LHCN-M2 (cell line): ENCODE data around the gene PNPT1. TPM values are rescaled to one million over a fixed set of nuclear protein-coding genes. Genes with fewer than 3 reads are reported as not detected.
"Not testable (repeated sequence)": the region's sequence is repeated elsewhere in the genome, so short reads cannot be mapped to it uniquely, and the experiment has no call there.

Experiments used
- DNase-seq: peaks from one replicate; pipeline ENCODE4 v3.0.0-alpha.2; 2012; ENCODE audit warnings: low read depth
- polyA plus RNA-seq: library from polyadenylated mRNA; unstranded; fragments of >200 nt; gene quantifications from one replicate; pipeline ENCODE4 v1.2.1, GENCODE V29; 2012; ENCODE audit warnings: missing spikeins
- total RNA-seq: library from RNA; depleted of rRNA; stranded (reverse); fragments of >200 nt; gene quantifications from 2 replicates; pipeline ENCODE4 v1.2.3, GENCODE V29; 2014; rRNA removed

PNPT1 gene
- 30.9 and 31.5 TPM in 2 replicates for total RNA-seq
- polyA plus RNA-seq = 5.9 TPM

DNA sequence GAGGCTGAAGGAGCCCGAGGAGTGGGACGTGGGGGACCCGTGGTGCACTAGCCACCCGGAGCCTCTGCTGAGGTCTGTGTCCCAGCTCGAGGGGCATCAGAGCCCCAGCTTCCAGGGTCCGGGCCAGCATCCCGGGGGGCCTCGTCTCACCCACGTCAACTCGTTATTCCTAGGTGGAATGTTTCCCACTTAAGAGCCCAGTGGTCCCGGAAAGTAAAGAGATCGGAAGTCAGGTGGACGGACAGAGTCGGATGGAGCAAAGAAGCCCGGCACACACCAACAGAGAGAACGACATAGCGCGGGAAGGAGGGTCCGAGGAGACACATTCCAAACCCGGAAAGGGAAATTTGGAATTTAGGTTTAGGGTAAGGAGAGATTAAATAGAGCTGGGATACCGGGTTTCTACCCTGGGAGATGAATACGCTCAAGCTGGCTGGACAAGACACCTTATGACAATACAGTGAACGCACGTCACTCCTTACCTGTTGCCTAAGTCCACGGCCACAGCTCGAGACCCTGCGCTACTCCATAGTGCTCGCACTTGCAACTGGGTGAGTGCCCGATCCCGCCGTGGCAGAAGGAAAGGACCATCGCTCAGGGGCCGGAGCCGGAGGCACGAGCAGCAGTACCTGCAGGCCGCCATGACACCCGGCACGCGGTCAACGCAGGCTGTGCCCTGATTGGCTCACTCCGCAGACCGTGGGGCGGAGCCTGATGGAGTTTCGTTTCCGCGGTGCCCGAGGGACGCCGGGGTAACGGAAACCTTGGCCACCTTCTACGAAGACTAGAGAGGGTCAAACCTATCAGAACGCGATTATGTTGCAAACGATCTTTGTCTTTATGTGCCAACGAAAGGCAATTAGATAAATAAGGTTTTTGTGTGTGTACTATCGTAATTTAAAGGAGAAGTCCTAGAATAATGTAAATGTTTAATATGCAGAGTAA lies at the start of gene PNPT1:
PNPT1 (minus strand) TSS at position 664 of the 945 bp plus-strand sequence; CDS start at position 643, 21 bp downstream.
- DNase-seq = peak; percentile 95

- no peak for DNase-seq
These were observed 49.4 kb upstream of the PNPT1 start for GRCh38 chr2:55742996-55743395.

DNA sequence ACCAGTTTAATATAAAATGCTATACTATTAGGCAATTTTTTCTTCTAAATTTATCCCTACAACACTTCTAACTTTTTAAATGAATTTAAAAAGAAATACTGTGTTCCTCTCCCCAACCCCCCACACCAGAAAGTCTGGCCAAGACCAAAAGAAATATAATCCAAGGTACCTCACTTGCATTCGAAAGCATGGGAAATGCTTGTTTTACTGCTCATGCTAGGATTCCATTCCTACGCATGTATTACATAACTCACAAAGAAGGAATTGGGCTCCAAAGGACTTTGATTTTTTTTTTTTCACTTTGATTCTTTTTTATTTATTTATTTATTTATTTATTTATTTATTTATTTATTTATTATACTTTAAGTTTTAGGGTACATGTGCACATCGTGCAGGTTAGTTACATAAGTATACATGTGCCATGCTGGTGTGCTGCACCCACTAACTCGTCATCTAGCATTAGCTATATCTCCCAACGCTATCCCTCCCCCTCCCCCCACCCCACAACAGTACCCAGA lies 42.4 kb upstream of the PNPT1 start:
- not testable (repeated sequence) for DNase-seq

DNA sequence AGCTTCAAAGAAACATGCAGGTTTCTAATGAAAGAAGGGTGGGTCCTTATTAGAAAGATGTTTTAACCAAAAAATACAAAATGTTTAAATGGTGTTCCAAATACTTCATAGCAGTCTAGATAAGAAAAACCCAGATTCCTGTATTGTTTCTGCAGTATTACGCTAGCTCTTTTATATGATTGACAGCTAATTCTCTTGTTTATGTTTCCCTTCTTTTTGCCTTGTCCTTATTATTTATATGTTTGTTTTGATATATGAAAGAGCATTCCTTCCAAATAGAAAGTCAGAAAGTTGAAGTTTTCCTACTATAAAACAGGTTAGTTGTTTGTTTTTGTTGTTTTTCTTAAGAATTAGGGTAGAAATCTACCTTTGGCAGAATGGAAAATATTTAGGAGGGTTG lies 41.1 kb upstream of the PNPT1 start:
- DNase-seq = no peak

DNA sequence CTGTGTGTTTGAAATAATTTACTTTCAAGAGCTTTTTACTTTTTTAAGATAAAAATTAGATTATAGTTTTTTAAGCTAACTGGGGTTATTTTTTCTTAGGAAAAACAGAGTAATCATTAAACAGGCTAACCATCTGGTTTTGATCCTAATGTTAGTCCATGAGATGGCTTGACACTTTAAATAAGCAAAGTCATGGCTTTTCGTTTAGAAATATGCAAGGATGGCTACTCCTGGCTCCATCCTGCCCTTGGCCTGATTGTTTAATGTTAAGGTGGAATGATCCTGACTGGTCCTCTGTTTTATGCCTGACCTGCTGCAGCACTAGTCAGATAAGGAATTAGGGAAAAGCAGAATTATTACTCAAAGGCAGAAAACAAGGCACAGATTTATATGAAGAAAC lies 39.7 kb upstream of the PNPT1 start:
- no peak for DNase-seq

DNA sequence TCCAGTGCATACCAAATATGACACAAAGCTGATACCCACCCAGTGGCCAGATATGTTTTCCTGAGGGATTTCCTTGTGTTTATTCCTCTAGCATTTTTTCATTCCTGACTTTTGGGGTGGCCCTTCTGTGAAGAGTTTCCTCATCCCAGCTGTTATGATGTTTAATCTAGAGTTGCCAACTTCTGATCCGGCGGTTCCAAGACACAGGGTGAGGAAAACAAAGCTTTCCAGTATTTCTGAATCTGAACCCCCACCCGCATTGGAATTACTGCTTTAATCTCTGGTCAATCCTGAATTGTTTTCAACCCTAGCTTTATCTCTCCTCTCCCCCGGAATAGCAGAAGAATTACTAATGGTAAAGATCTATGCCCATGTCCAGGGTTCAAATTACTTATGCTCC lies 39.2 kb upstream of the PNPT1 start:
- peak; percentile 17 for DNase-seq

DNA sequence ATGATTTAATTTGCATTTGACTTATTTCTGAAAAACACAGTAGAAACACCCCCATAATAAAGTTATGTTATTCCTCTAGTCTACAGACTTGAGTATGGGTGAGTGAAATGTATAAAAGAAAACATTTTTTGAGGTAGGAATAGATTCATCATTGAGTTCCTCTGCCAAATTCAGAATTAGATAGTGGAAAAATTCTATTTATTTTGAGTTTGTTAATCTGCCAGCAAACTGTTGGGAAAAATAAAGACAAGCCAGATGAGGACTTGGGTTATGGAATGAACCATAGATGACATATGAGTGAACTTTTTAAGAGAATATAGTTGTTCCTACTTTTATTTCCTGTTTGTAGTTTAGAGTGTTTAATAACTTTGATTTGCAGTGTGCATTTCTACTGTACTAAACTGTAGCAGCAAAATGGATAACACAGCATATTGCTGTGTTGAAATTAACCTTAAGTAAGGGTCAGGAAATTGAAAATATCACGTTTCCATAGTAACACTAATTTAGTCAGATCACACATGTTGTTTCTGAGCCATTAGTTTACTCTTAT lies 35.6 kb upstream of the PNPT1 start:
- DNase-seq = peak; percentile 19

DNA sequence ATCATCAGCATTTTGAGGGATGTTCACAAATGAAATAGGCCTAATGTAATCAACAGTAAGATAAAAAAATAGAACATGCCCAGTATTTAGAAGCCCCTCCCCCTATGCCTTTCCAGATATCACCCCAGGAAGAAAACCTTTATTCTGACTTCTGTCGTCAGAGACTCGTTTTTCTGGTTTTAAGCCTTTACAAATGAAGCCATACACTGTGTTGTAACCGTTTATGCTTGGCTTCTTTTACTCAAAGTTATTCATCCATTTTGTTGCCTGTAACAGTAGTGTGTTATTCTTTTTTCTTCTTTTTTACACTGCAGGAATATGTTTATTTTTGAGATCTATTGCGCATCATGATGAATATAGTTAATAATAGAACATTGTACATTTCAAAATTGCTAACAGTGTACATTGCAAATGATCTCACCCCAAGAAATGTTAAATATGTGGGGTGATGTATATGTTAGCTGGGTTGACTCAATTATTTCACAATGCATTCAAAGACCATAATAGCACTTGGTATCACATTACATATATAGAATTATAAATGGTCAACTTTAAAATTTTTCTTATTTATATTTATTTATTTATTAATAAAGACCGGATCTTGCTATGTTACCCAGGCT lies 28.1 kb upstream of the PNPT1 start:
- DNase-seq = no peak

DNA sequence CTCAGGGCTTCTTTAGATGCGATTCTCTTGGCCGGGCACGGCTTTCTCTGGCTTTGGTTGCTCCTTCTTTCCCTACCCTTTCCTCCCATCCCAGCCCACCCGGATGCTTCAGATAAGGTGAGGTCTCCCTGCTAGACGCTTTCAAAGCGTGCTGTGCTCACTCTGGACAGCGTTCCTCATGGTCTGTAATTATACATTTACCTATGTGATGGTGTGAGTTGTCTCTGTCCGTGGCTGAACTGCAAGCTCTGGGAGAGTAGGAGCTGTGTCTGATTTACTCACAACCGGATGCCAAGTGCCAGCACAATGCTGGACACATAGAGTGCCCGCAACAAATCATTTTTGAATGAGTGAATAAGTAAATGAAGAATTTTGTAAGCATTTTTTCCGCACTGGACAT lies 26.8 kb upstream of the PNPT1 start:
- no peak for DNase-seq

- DNase-seq = no peak
These were observed 26.2 kb upstream of the PNPT1 start for GRCh38 chr2:55719852-55720251.

DNA sequence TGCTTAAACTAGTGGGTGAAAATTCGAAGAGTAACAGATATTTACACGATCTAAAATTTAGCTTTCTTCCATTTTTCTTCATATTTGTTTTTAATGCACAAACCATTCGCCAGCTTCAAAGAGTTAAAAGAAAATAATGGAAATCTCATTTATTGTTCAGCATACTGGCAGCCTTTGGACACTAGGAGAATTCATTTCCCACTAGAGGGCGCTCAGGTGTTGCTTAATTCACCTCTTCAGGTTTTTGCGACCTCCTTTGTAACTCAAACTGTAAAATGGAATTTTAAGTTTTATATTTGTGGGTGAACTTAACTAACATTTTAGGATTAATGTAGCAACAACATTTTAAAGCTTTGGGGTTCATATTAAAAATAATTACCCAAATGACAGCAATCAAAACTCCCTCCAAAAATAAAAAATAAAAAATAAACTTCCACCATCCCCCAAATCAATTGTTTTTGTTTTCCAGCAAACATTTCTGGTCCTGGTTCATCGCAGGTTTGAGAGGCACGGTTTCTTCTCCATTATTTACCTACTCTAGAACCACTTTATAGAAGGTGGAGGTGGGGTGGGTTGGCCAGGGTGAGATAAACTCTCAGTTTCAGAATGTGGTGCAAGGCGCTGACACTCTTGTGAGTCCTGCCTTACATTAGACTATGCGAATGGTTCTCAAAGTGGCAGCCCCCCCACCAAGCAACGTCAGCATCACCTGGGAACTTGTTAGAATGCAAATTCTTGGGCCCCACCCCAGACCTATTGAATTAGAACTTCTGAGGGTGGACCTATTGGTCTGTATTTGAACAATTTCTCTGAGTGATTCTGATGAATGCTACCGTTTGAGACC lies 24.7 kb upstream of the PNPT1 start:
- peak; percentile 64 for DNase-seq

DNA sequence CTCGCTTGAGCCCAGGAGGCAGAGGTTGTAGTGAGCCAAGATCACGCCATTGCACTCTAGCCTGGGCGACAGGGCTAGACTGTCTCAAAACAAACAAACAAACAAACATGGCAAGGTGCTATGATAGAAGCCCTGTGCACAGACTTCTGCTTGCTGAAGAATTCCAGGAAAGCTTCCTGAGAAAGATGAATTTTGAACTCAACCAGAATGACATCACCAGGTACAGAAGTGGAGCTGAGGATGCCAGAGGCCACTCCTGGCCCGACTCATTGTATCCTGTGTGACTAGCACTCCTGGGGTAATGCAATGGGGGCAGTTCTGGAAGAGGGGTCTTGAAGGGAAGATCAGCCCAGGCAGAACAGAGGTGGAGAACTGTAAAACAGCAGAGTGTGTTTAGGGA lies 22.0 kb upstream of the PNPT1 start:
- DNase-seq = no peak

DNA sequence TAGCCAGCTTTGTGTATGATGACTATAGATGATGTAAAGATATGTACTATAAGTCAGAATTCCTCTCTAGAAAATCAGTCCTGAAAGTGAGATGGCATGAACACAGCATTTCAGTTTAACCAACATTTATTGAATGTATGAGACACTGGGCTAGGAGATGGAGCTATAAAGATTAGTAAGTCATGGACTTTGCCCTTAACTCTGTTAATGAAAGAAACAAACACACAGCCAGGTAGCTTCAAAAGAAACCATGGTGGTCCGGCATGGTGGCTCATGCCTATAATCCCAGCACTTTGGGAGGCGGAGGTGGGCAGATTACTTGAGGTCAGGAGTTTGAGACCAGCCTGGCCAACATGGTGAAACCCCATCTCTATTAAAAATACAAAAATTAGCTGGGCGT lies 21.5 kb upstream of the PNPT1 start:
- DNase-seq = not testable (repeated sequence)

DNA sequence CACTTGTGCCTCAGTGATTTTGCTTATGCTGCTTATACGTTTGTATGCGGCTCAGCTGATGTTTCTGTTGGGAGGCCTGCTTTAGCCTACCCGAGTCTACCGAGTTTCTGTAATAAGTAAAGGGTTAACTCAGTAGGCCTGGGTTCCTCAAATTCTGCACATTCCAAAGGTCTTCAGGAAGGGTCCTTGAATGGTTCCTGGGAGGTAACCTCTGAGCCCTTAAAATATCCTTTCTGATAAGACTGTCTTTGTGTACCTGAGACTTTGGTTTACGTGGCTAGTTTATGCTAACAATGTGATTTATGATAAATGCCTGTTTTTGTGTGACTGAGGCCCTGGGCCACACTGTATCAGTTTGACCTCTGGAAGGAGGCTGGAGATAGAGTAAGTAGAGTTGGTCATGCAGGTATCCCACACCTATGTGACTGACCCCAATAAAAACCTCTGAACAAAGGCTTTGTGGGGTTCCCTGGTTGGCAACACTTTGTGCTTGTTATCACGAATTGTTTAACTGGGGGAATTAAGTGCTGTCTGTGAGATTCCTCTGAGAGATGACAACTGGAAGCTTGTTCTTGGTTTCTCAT lies 18.9 kb upstream of the PNPT1 start:
- DNase-seq = no peak

- no peak for DNase-seq
These were observed 16.4 kb upstream of the PNPT1 start for GRCh38 chr2:55710025-55710424.

- no peak for DNase-seq
These were observed 14.1 kb upstream of the PNPT1 start for GRCh38 chr2:55707751-55708150.

DNA sequence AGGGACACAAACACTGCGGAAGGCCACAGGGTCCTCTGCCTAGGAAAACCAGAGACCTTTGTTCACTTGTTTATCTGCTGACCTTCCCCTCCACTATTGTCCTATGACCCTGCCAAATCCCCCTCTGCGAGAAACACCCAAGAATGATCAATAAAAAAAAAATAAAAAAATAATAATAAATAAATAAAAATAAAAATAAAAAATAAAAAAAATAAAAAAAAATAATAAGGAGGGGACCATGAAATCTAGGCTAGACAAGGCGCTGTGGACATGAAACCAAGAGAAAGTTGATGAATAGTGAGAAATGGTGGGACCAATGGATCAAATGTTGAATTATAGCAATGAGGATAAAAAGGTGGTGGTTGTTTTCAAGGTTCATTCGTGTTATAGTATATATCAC lies 12.6 kb upstream of the PNPT1 start:
- not testable (repeated sequence) for DNase-seq

GRCh38 chr2:55705027-55705653 lies 11.5 kb upstream of the PNPT1 start:
- no peak for DNase-seq

GRCh38 chr2:55703350-55703749 lies 9.7 kb upstream of the PNPT1 start:
- no peak for DNase-seq

GRCh38 chr2:55692740-55693139 lies 904 bp downstream of the PNPT1 start:
- DNase-seq = not testable (repeated sequence)
